B cell (primary cell): ENCODE data around the gene ANKRD35.

Experiments used
- EZH2 ChIP-seq: IDR thresholded peaks from 2 replicates; pipeline ENCODE4 v1.6.1; 2012; ENCODE audit warnings: borderline replicate concordance, low read depth, mild to moderate bottlenecking, moderate library complexity, low read length; ENCODE audit not compliant: insufficient read depth, poor library complexity, severe bottlenecking
- TF ChIP-seq, protein P1 (sequence below): fragments of 200-600 bp; IDR thresholded peaks from one replicate; pipeline ENCODE4 v1.8.0; 2022; ENCODE audit warnings: antibody characterized with exemption, mild to moderate bottlenecking

DNA sequence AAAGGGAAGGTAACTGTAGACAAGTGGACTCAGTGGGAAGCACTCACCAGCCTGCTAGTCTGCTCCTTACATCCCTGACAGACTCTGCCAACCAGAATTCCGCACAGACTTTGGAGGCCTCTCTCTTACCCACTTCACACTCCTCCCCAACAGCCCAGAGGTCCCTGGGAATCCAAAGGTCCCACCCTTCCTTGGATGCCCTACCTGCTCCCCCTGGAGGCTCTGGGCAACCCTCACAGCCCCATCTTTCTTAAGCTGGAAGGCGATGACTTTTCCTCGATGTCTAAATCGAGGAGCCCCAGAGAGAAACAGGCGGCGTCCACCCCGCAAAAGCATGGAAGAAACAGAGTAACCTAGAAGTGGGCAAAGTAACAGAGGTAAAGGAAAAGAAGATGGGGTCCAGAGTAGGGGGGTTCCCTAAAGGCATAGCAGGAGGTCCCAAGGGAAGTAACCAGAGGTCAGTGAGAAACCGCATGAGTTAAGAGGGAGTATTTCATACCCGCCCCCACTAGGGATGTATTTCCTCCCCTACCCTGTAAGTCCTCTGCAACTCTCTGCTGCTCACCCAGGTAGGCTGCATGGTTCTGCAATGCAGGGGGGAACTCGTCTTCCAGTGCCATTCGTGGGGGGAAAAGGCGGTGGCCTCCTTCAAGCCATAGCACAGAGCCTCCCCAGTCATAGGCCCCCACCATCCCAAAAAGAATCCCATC lies 15.8 kb upstream of the ANKRD35 start:
- TF ChIP-seq, protein P1, sequence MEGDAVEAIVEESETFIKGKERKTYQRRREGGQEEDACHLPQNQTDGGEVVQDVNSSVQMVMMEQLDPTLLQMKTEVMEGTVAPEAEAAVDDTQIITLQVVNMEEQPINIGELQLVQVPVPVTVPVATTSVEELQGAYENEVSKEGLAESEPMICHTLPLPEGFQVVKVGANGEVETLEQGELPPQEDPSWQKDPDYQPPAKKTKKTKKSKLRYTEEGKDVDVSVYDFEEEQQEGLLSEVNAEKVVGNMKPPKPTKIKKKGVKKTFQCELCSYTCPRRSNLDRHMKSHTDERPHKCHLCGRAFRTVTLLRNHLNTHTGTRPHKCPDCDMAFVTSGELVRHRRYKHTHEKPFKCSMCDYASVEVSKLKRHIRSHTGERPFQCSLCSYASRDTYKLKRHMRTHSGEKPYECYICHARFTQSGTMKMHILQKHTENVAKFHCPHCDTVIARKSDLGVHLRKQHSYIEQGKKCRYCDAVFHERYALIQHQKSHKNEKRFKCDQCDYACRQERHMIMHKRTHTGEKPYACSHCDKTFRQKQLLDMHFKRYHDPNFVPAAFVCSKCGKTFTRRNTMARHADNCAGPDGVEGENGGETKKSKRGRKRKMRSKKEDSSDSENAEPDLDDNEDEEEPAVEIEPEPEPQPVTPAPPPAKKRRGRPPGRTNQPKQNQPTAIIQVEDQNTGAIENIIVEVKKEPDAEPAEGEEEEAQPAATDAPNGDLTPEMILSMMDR: no peak
- TF ChIP-seq EZH2: no peak
